ENCODE data around the gene GNL3.
A peak's percentile ranks its signal among the peaks of the same experiment; 100 is the strongest.

GNL3 gene

GRCh38 chr3:52689151-52689550 lies 3.3 kb downstream of the GNL3 start:
- Histone ChIP-seq H3K9me3 (ENCODE audit: insufficient read depth, low read depth, low read length) (no peaks in the 10 kb centered on the region), H3K4me3 (ENCODE audit: low read length) (no peak overlapping the region), H3K4me1 (ENCODE audit: insufficient read depth, low read length) (peaks cover 18% of the 10 kb centered on the region), H3K9ac (ENCODE audit: low read depth, low read length) (no peak overlapping the region), H3K27ac (ENCODE audit: low read depth, low read length) (no peak overlapping the region), H3K36me3 (ENCODE audit: insufficient read depth, low read length) (peaks cover 78% of the 10 kb centered on the region), H3K27me3 (ENCODE audit: insufficient read depth, low read length) (no peaks in the 10 kb centered on the region)
- 97% methylated on average over 3 of the region's 3 CpGs for WGBS

- H3K36me3 ChIP-seq (ENCODE audit: insufficient read depth, low read length): peaks cover 92% of the 10 kb centered on the region
- no peak overlapping the region for H3K9ac ChIP-seq (ENCODE audit: low read depth, low read length)
- no peak overlapping the region for H3K27ac ChIP-seq (ENCODE audit: low read depth, low read length)
- WGBS: 98% methylated on average over 2 of the region's 2 CpGs
- H3K27me3 ChIP-seq (ENCODE audit: insufficient read depth, low read length): no peaks in the 10 kb centered on the region
- no peaks in the 10 kb centered on the region for H3K9me3 ChIP-seq (ENCODE audit: insufficient read depth, low read depth, low read length)
- H3K4me3 ChIP-seq (ENCODE audit: low read length): no peak overlapping the region
- peaks cover 10% of the 10 kb centered on the region; the same call in 1 of the 2 replicates for H3K4me1 ChIP-seq (ENCODE audit: insufficient read depth, low read length)
Observed at GRCh38 chr3:52690560-52690959, 4.7 kb downstream of the GNL3 start.

- Histone ChIP-seq H3K36me3 (ENCODE audit: insufficient read depth, low read length) (peaks cover 99% of the 10 kb centered on the region), H3K27me3 (ENCODE audit: insufficient read depth, low read length) (no peaks in the 10 kb centered on the region), H3K9me3 (ENCODE audit: insufficient read depth, low read depth, low read length) (no peaks in the 10 kb centered on the region), H3K27ac (ENCODE audit: low read depth, low read length) (no peak overlapping the region), H3K4me1 (ENCODE audit: insufficient read depth, low read length) (no peaks in the 10 kb centered on the region), H3K4me3 (ENCODE audit: low read length) (no peak overlapping the region), H3K9ac (ENCODE audit: low read depth, low read length) (no peak overlapping the region)
Observed at GRCh38 chr3:52693071-52693470, 7.2 kb downstream of the GNL3 start.

- H3K4me1 ChIP-seq (ENCODE audit: insufficient read depth, low read length): no peaks in the 10 kb centered on the region
- H3K9me3 ChIP-seq (ENCODE audit: insufficient read depth, low read depth, low read length): no peaks in the 10 kb centered on the region
- no peak overlapping the region for H3K4me3 ChIP-seq (ENCODE audit: low read length)
- 89% methylated on average over 7 of the region's 7 CpGs for WGBS
- H3K9ac ChIP-seq (ENCODE audit: low read depth, low read length): no peak overlapping the region
- H3K36me3 ChIP-seq (ENCODE audit: insufficient read depth, low read length): peaks cover 93% of the 10 kb centered on the region
- H3K27ac ChIP-seq (ENCODE audit: low read depth, low read length): no peak overlapping the region
- H3K27me3 ChIP-seq (ENCODE audit: insufficient read depth, low read length): no peaks in the 10 kb centered on the region
Observed at GRCh38 chr3:52694528-52695189, 8.8 kb downstream of the GNL3 start.

GRCh38 chr3:52695798-52696671 lies 10.2 kb downstream of the GNL3 start:
- Histone ChIP-seq H3K9me3 (ENCODE audit: insufficient read depth, low read depth, low read length) (no peaks in the 10 kb centered on the region), H3K36me3 (ENCODE audit: insufficient read depth, low read length) (peaks cover 85% of the 10 kb centered on the region), H3K9ac (ENCODE audit: low read depth, low read length) (no peak overlapping the region), H3K27ac (ENCODE audit: low read depth, low read length) (no peak overlapping the region), H3K27me3 (ENCODE audit: insufficient read depth, low read length) (no peaks in the 10 kb centered on the region), H3K4me3 (ENCODE audit: low read length) (no peak overlapping the region), H3K4me1 (ENCODE audit: insufficient read depth, low read length) (no peaks in the 10 kb centered on the region)
- WGBS: 92% methylated on average over 4 of the region's 4 CpGs

GRCh38 chr3:52696830-52697631 lies 11.2 kb downstream of the GNL3 start:
- WGBS: 97% methylated on average over 2 of the region's 2 CpGs
- no peak overlapping the region; the same call in 1 of the 2 replicates for H3K27ac ChIP-seq (ENCODE audit: low read depth, low read length)
- no peaks in the 10 kb centered on the region for H3K4me1 ChIP-seq (ENCODE audit: insufficient read depth, low read length)
- no peaks in the 10 kb centered on the region for H3K27me3 ChIP-seq (ENCODE audit: insufficient read depth, low read length)
- no peaks in the 10 kb centered on the region for H3K9me3 ChIP-seq (ENCODE audit: insufficient read depth, low read depth, low read length)
- H3K9ac ChIP-seq (ENCODE audit: low read depth, low read length): no peak overlapping the region
- H3K36me3 ChIP-seq (ENCODE audit: insufficient read depth, low read length): peaks cover 75% of the 10 kb centered on the region
- no peak overlapping the region for H3K4me3 ChIP-seq (ENCODE audit: low read length)

GRCh38 chr3:52697632-52697965 lies 11.8 kb downstream of the GNL3 start:
- Histone ChIP-seq H3K27me3 (ENCODE audit: insufficient read depth, low read length) (no peaks in the 10 kb centered on the region), H3K4me1 (ENCODE audit: insufficient read depth, low read length) (no peaks in the 10 kb centered on the region), H3K4me3 (ENCODE audit: low read length) (no peak overlapping the region), H3K9me3 (ENCODE audit: insufficient read depth, low read depth, low read length) (no peaks in the 10 kb centered on the region), H3K36me3 (ENCODE audit: insufficient read depth, low read length) (peaks cover 70% of the 10 kb centered on the region), H3K9ac (ENCODE audit: low read depth, low read length) (no peak overlapping the region), H3K27ac (ENCODE audit: low read depth, low read length) (no peak overlapping the region)
- WGBS: 95% methylated on average over 4 of the region's 4 CpGs

GRCh38 chr3:52703341-52703740 lies 17.5 kb downstream of the GNL3 start:
- no peak overlapping the region for H3K9ac ChIP-seq (ENCODE audit: low read depth, low read length)
- H3K4me3 ChIP-seq (ENCODE audit: low read length): no peak overlapping the region
- no peaks in the 10 kb centered on the region for H3K9me3 ChIP-seq (ENCODE audit: insufficient read depth, low read depth, low read length)
- H3K36me3 ChIP-seq (ENCODE audit: insufficient read depth, low read length): peaks cover 23% of the 10 kb centered on the region
- H3K27ac ChIP-seq (ENCODE audit: low read depth, low read length): no peak overlapping the region
- 94% methylated on average over 5 of the region's 7 CpGs for WGBS
- H3K4me1 ChIP-seq (ENCODE audit: insufficient read depth, low read length): peaks cover 5% of the 10 kb centered on the region; the same call in 1 of the 2 replicates
- H3K27me3 ChIP-seq (ENCODE audit: insufficient read depth, low read length): no peaks in the 10 kb centered on the region

GRCh38 chr3:52704611-52705437 lies 19.0 kb downstream of the GNL3 start:
- Histone ChIP-seq H3K4me3 (ENCODE audit: low read length) (peak overlapping the region; percentile 100), H3K36me3 (ENCODE audit: insufficient read depth, low read length) (peaks cover 26% of the 10 kb centered on the region), H3K27me3 (ENCODE audit: insufficient read depth, low read length) (no peaks in the 10 kb centered on the region), H3K9ac (ENCODE audit: low read depth, low read length) (peak overlapping the region; percentile 92), H3K27ac (ENCODE audit: low read depth, low read length) (no peak overlapping the region), H3K4me1 (ENCODE audit: insufficient read depth, low read length) (peaks cover 5% of the 10 kb centered on the region; the same call in 1 of the 2 replicates), H3K9me3 (ENCODE audit: insufficient read depth, low read depth, low read length) (no peaks in the 10 kb centered on the region)
- 8% methylated on average over 22 of the region's 22 CpGs for WGBS

- H3K27me3 ChIP-seq (ENCODE audit: insufficient read depth, low read length): no peaks in the 10 kb centered on the region
- peak overlapping the region; percentile 100 for H3K4me3 ChIP-seq (ENCODE audit: low read length)
- H3K4me1 ChIP-seq (ENCODE audit: insufficient read depth, low read length): peaks cover 5% of the 10 kb centered on the region; the same call in 1 of the 2 replicates
- no peaks in the 10 kb centered on the region for H3K9me3 ChIP-seq (ENCODE audit: insufficient read depth, low read depth, low read length)
- H3K27ac ChIP-seq (ENCODE audit: low read depth, low read length): peak overlapping the region; percentile 81
- H3K9ac ChIP-seq (ENCODE audit: low read depth, low read length): peak overlapping the region; percentile 92
- under 1% methylated on average over 25 of the region's 25 CpGs for WGBS
- H3K36me3 ChIP-seq (ENCODE audit: insufficient read depth, low read length): peaks cover 24% of the 10 kb centered on the region
Observed at GRCh38 chr3:52705438-52705687, 19.5 kb downstream of the GNL3 start.
